Measurements from ENCODE around the gene FLYWCH2.

DNA sequence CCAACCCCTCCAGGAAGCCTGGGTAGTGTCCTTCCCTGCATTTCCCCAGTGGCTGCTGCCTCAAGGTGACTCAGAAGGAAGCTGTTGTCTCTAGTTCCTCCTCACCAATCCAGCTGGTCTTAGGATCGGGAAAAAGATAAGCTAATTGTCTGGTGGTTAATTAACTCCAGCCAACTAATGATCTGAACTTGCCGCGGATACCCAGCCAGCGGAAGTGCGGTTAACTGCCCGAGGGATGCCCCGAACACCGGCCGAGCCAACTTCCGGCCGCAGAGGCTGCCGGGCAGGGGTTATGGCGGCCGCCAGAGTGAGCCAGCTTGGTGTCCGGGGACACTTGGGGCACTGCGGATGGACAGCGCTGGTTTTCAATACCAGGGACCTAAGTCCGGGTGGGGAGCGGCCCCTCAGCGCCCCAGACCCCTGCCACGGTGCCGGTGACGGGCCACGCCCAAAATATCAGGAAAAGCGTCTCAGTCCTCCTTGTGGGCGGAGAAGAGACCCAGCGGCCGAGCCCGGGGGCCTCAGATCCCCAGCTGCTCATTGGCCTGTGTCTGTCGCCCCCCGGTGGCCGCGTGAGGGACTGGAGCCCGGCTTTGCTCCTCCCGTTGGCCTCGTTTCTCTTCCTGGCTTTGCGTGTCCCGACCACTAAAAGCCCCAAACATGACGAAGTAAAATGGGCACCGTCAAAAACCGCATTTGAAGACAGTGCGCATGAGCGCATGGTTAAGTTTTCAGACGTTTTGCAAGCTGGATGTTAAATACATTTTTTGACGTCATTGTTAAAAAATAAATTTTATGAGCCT lies 14.8 kb upstream of the FLYWCH2 start:
- TF ChIP-seq, protein P1, sequence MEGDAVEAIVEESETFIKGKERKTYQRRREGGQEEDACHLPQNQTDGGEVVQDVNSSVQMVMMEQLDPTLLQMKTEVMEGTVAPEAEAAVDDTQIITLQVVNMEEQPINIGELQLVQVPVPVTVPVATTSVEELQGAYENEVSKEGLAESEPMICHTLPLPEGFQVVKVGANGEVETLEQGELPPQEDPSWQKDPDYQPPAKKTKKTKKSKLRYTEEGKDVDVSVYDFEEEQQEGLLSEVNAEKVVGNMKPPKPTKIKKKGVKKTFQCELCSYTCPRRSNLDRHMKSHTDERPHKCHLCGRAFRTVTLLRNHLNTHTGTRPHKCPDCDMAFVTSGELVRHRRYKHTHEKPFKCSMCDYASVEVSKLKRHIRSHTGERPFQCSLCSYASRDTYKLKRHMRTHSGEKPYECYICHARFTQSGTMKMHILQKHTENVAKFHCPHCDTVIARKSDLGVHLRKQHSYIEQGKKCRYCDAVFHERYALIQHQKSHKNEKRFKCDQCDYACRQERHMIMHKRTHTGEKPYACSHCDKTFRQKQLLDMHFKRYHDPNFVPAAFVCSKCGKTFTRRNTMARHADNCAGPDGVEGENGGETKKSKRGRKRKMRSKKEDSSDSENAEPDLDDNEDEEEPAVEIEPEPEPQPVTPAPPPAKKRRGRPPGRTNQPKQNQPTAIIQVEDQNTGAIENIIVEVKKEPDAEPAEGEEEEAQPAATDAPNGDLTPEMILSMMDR (tag by site-specific recombination; IDR thresholded peaks at IDR 0.05): peak; percentile 97
- TF ChIP-seq, protein P2, sequence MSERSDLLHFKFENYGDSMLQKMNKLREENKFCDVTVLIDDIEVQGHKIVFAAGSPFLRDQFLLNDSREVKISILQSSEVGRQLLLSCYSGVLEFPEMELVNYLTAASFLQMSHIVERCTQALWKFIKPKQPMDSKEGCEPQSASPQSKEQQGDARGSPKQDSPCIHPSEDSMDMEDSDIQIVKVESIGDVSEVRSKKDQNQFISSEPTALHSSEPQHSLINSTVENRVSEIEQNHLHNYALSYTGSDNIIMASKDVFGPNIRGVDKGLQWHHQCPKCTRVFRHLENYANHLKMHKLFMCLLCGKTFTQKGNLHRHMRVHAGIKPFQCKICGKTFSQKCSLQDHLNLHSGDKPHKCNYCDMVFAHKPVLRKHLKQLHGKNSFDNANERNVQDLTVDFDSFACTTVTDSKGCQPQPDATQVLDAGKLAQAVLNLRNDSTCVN (tag by site-specific recombination; optimal IDR thresholded peaks at IDR 0.05): peak; percentile 41
- TF ChIP-seq, protein P3, sequence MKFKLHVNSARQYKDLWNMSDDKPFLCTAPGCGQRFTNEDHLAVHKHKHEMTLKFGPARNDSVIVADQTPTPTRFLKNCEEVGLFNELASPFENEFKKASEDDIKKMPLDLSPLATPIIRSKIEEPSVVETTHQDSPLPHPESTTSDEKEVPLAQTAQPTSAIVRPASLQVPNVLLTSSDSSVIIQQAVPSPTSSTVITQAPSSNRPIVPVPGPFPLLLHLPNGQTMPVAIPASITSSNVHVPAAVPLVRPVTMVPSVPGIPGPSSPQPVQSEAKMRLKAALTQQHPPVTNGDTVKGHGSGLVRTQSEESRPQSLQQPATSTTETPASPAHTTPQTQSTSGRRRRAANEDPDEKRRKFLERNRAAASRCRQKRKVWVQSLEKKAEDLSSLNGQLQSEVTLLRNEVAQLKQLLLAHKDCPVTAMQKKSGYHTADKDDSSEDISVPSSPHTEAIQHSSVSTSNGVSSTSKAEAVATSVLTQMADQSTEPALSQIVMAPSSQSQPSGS (tag by site-specific recombination; IDR thresholded peaks at IDR 0.05; ENCODE audit: low read depth): peak; percentile 90
- peak; percentile 65 for TF ChIP-seq SP3 (tag by site-specific recombination; IDR thresholded peaks at IDR 0.05)
- no peak for TF ChIP-seq ZNF747 (tag by site-specific recombination; IDR thresholded peaks at IDR 0.05)
- TF ChIP-seq PRDM1 (tag by site-specific recombination; IDR thresholded peaks at IDR 0.05): no peak
- no peak for TF ChIP-seq ZNF114 (tag by site-specific recombination; IDR thresholded peaks at IDR 0.05)
- no peak for TF ChIP-seq ZNF121 (tag by site-specific recombination; IDR thresholded peaks at IDR 0.05)

All from HEK293 (cell line).